Measurements from ENCODE around the gene TRIM38. TPM values are rescaled to one million over a fixed set of nuclear protein-coding genes. Genes with fewer than 3 reads are reported as not detected.

TRIM38 gene
- 9.9 and 10.1 TPM in 2 replicates for total RNA-seq

GRCh38 chr6:25962149-25963127 lies at the start of gene TRIM38:
Gene TRIM38, plus strand, starts transcription at chr6:25962802. Its CDS starts 3,721 bp downstream, at chr6:25966523.

GRCh38 chr6:25930532-25931410 lies 31.8 kb upstream of the TRIM38 start, which contains the start of gene SLC17A2:
Gene SLC17A2, minus strand, starts transcription at chr6:25930691. Its CDS starts 4,895 bp downstream, at chr6:25925796.

Other genes with a start within 250 kb of the TRIM38 start
- gene SLC17A4, start 208.1 kb upstream of the TRIM38 start, total RNA-seq, result not detected in 2 replicates
- not detected in 2 replicates for gene SLC17A1, start 130.8 kb upstream of the TRIM38 start, total RNA-seq
- not detected in 2 replicates for gene SLC17A3, start 88.6 kb upstream of the TRIM38 start, total RNA-seq
- gene SLC17A2, start 32.1 kb upstream of the TRIM38 start, total RNA-seq, result not detected in 2 replicates
- 13.1 and 14.5 TPM in 2 replicates for gene HFE, start 124.6 kb downstream of the TRIM38 start, total RNA-seq